Astrocyte of the spinal cord (primary cell): ENCODE data around the gene HES5.

Experiments used
- DNase-seq: peaks from one replicate; pipeline ENCODE4 v3.0.0; 2011; ENCODE audit warnings: low read depth, low spot score
- H3K4me3 ChIP-seq: 2 replicates; pipeline ENCODE4 v1.5.1; 2011; ENCODE audit warnings: low read depth, mild to moderate bottlenecking, low read length, moderate library complexity
- CTCF ChIP-seq: IDR thresholded peaks from 2 replicates; pipeline ENCODE4 v1.5.1; 2012; ENCODE audit warnings: low read depth, mild to moderate bottlenecking, low read length, inconsistent platforms
- in situ Hi-C: cut with HindIII; loops from 2 replicates; pipeline ENCODE4 v1.10.0; 2017; ENCODE audit warnings: low sequenced_read_pairs

The HES5 gene

GRCh38 chr1:2538872-2539271, 8.8 kb upstream of the HES5 start:
- no peak for DNase-seq
- in situ Hi-C loops = no loop called here
- no peak for TF ChIP-seq CTCF
- no peak overlapping the region for H3K4me3 ChIP-seq

- in situ Hi-C loops = no loop called here
- DNase-seq = no peak
- no peak for TF ChIP-seq CTCF
- no peak overlapping the region for H3K4me3 ChIP-seq
Observed at GRCh38 chr1:2538376-2538775, 8.3 kb upstream of the HES5 start.

- no peak for TF ChIP-seq CTCF
- H3K4me3 ChIP-seq = no peak overlapping the region
- DNase-seq = no peak
- in situ Hi-C loops = no loop called here
Observed at GRCh38 chr1:2537784-2538115, 7.7 kb upstream of the HES5 start.

- DNase-seq = no peak
- in situ Hi-C loops = no loop called here
- TF ChIP-seq CTCF = no peak
- H3K4me3 ChIP-seq = no peak overlapping the region
Observed at GRCh38 chr1:2535981-2536380, 5.9 kb upstream of the HES5 start.

GRCh38 chr1:2535455-2535854, 5.4 kb upstream of the HES5 start:
- no peak overlapping the region for H3K4me3 ChIP-seq
- TF ChIP-seq CTCF = no peak
- in situ Hi-C loops = no loop called here
- no peak for DNase-seq

GRCh38 chr1:2534687-2535441, 4.8 kb upstream of the HES5 start:
- TF ChIP-seq CTCF = no peak
- no peak overlapping the region for H3K4me3 ChIP-seq
- peak; percentile 50 for DNase-seq
- in situ Hi-C loops = no loop called here
